H9 (cell line): ENCODE measurements around the gene ERP29. TPM values are rescaled to one million over a fixed set of nuclear protein-coding genes. Genes with fewer than 3 reads are reported as not detected.

Experiments
- DNase-seq: peaks from one replicate; pipeline ENCODE4 v3.0.0-alpha.2; 2017
- H2AFZ ChIP-seq: one replicate; pipeline ENCODE4 v1.6.1; 2013; ENCODE audit warnings: mild to moderate bottlenecking, low read length, control low read depth, moderate library complexity
- H2AK5ac ChIP-seq: 2 replicates; pipeline ENCODE4 v1.6.1; 2013; ENCODE audit warnings: low read length, control low read depth, mixed read lengths; ENCODE audit not compliant: insufficient read length
- H2BK120ac ChIP-seq: one replicate; pipeline ENCODE4 v1.6.1; 2013; ENCODE audit warnings: low read depth, mild to moderate bottlenecking, low read length, control low read depth, inconsistent platforms; ENCODE audit not compliant: poor library complexity, severe bottlenecking
- H2BK12ac ChIP-seq: 2 replicates; pipeline ENCODE4 v1.6.1; 2013; ENCODE audit warnings: low read length, control low read depth, mixed read lengths, low read depth; ENCODE audit not compliant: insufficient read length
- H2BK15ac ChIP-seq: 2 replicates; pipeline ENCODE4 v1.6.1; 2013; ENCODE audit warnings: low read depth, low read length, control low read depth
- H2BK20ac ChIP-seq: one replicate; pipeline ENCODE4 v1.6.1; 2013; ENCODE audit warnings: low read depth, mild to moderate bottlenecking, low read length, control low read depth, inconsistent platforms; ENCODE audit not compliant: poor library complexity, severe bottlenecking
- H2BK5ac ChIP-seq: 2 replicates; pipeline ENCODE4 v1.6.1; 2013; ENCODE audit warnings: low read length, control low read depth, mixed read lengths; ENCODE audit not compliant: insufficient read length
- H3K14ac ChIP-seq: 2 replicates; pipeline ENCODE4 v1.6.1; 2013; ENCODE audit warnings: low read length, control low read depth; ENCODE audit not compliant: insufficient read depth
- H3K18ac ChIP-seq: 2 replicates; pipeline ENCODE4 v1.6.1; 2013; ENCODE audit warnings: low read depth, mild to moderate bottlenecking, mixed read lengths, low read length, control low read depth; ENCODE audit not compliant: insufficient read length
- H3K23ac ChIP-seq: 2 replicates; pipeline ENCODE4 v1.6.1; 2013; ENCODE audit warnings: low read length, control low read depth, mixed read lengths, low read depth; ENCODE audit not compliant: insufficient read length
- H3K23me2 ChIP-seq: 2 replicates; pipeline ENCODE4 v1.6.1; 2013; ENCODE audit warnings: low read depth, mild to moderate bottlenecking, mixed read lengths, low read length, control low read depth; ENCODE audit not compliant: insufficient read length, poor library complexity, severe bottlenecking
- H3K27ac ChIP-seq: 2 replicates; pipeline ENCODE4 v1.5.1; 2013; ENCODE audit warnings: low read length, control low read depth, mixed read lengths, low read depth; ENCODE audit not compliant: insufficient read length
- H3K27me3 ChIP-seq: 2 replicates; pipeline ENCODE4 v1.6.1; 2013; ENCODE audit warnings: low read length, control low read depth, inconsistent platforms; ENCODE audit not compliant: insufficient read depth
- H3K4ac ChIP-seq: 2 replicates; pipeline ENCODE4 v1.6.1; 2013; ENCODE audit warnings: low read depth, mild to moderate bottlenecking, control low read depth, inconsistent platforms, low read length, moderate library complexity
- H3K4me1 ChIP-seq: 2 replicates; pipeline ENCODE4 v1.6.1; 2013; ENCODE audit warnings: low read length, control low read depth, inconsistent platforms; ENCODE audit not compliant: insufficient read depth
- H3K4me2 ChIP-seq: 2 replicates; pipeline ENCODE4 v1.6.1; 2013; ENCODE audit warnings: low read length, control low read depth, mixed read lengths; ENCODE audit not compliant: insufficient read length, insufficient read depth
- H3K56ac ChIP-seq: 2 replicates; pipeline ENCODE4 v1.6.1; 2013; ENCODE audit warnings: low read depth, mild to moderate bottlenecking, mixed read lengths, low read length, control low read depth; ENCODE audit not compliant: insufficient read length
- H3K79me1 ChIP-seq: 2 replicates; pipeline ENCODE4 v1.6.1; 2013; ENCODE audit warnings: low read depth, mild to moderate bottlenecking, moderate library complexity, low read length, control low read depth, inconsistent platforms; ENCODE audit not compliant: insufficient read depth, poor library complexity, severe bottlenecking
- H3K79me2 ChIP-seq: 2 replicates; pipeline ENCODE4 v1.6.1; 2013; ENCODE audit warnings: low read length, control low read depth, inconsistent platforms; ENCODE audit not compliant: insufficient read depth
- H3K9ac ChIP-seq: 2 replicates; pipeline ENCODE4 v1.6.1; 2013; ENCODE audit warnings: low read length, control low read depth, mixed read lengths; ENCODE audit not compliant: insufficient read length; ENCODE audit errors: extremely low read depth
- H3K9me3 ChIP-seq: one replicate; pipeline ENCODE4 v1.6.1; 2013; ENCODE audit warnings: low read depth, low read length, inconsistent platforms; ENCODE audit not compliant: control insufficient read depth
- H3T11ph ChIP-seq: one replicate; pipeline ENCODE4 v1.6.1; 2013; ENCODE audit warnings: mild to moderate bottlenecking, low read length, control low read depth, inconsistent platforms
- H4K20me1 ChIP-seq: one replicate; pipeline ENCODE4 v1.6.1; 2013; ENCODE audit not compliant: control insufficient read depth, insufficient read length, insufficient read depth
- H4K5ac ChIP-seq: 2 replicates; pipeline ENCODE4 v1.6.1; 2013; ENCODE audit warnings: low read depth, mild to moderate bottlenecking, mixed read lengths, low read length, control low read depth; ENCODE audit not compliant: insufficient read length
- H4K8ac ChIP-seq: replicated peaks from 2 replicates; pipeline ENCODE4 v1.6.1; 2013; ENCODE audit warnings: low read length, control low read depth, mixed read lengths, low read depth; ENCODE audit not compliant: insufficient read length
- H4K91ac ChIP-seq: 2 replicates; pipeline ENCODE4 v1.6.1; 2013; ENCODE audit warnings: low read depth, mild to moderate bottlenecking, moderate library complexity, mixed read lengths, low read length, control low read depth; ENCODE audit not compliant: insufficient read length
- H3K27ac Mint-ChIP-seq, 3 experiments: 2 replicates in 2 of 3; 3 replicates in 1 of 3; pipeline ENCODE4 v1.8.0; 2020 to 2021; ENCODE audit warnings: mixed read lengths in 3 of 3, mild to moderate bottlenecking in 1 of 3, moderate library complexity in 1 of 3
- H3K27me3 Mint-ChIP-seq: 2 replicates; pipeline ENCODE4 v1.8.0; 2021; ENCODE audit warnings: low read depth, mild to moderate bottlenecking, moderate library complexity, mixed read lengths
- H3K36me3 Mint-ChIP-seq, 3 experiments: 2 replicates in 2 of 3; 3 replicates in 1 of 3; pipeline ENCODE4 v1.8.0; 2020 to 2021; ENCODE audit warnings: low read depth in 3 of 3, mixed read lengths in 3 of 3; ENCODE audit not compliant: insufficient read depth in 1 of 3
- H3K4me1 Mint-ChIP-seq, 2 experiments: 2 replicates each; pipeline ENCODE4 v1.8.0; 2020; ENCODE audit warnings: mixed read lengths in 2 of 2
- H3K4me3 Mint-ChIP-seq, 2 experiments: 2 replicates in 1 of 2; 3 replicates in 1 of 2; pipeline ENCODE4 v1.8.0; 2020 to 2021; ENCODE audit warnings: mild to moderate bottlenecking in 2 of 2, mixed read lengths in 2 of 2, moderate library complexity in 1 of 2
- H3K9me3 Mint-ChIP-seq, 2 experiments: 2 replicates in 1 of 2; 3 replicates in 1 of 2; pipeline ENCODE4 v1.8.0; 2020; ENCODE audit warnings: mild to moderate bottlenecking in 2 of 2, mixed read lengths in 2 of 2, moderate library complexity in 1 of 2
- total RNA-seq: library from RNA; stranded (reverse); gene quantifications from 2 replicates; pipeline ENCODE4 v1.2.1, GENCODE V29; 2021
- TF ChIP-seq, protein P1 (sequence below): fragments of 200-600 bp; sonication (generic); conservative IDR thresholded peaks from 3 replicates; pipeline ENCODE4 v1.8.0; 2021; ENCODE audit warnings: antibody characterized with exemption, mild to moderate bottlenecking

ERP29 gene
- total RNA-seq, 1 experiment from 2014 or later, result 160 TPM

DNA sequence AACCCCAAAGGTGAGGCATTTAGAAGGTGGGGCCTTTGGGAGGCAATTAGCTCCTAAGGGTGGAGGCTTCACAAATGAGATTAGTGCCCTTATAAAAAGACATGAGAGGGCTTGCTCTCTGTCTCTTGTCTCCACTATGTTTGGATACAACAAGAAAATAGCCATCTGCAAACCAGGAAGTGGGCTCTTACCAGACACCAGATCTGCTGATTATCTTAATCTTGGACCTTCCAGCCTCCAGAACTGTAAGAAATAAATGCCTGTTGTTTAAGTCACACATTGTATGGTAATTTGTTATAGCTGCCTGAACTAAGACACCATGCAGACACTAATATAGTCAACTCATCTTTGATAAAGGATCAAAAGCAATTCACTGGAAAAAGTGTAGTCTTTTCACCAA is 34.7 kb upstream of the ERP29 start:
- Histone ChIP-seq H4K91ac (no peak overlapping the region), H3K9me3 (no peaks in the 10 kb centered on the region), H3K23me2 (no peaks in the 10 kb centered on the region), H3K4me2 (no peak overlapping the region), H2AK5ac (no peak overlapping the region), H2AFZ (no peak overlapping the region), H2BK120ac (no peak overlapping the region), H3K79me1 (no peaks in the 10 kb centered on the region), H3T11ph (no peak overlapping the region), H2BK15ac (no peak overlapping the region), H3K79me2 (no peaks in the 10 kb centered on the region), H4K8ac (no peak overlapping the region), H3K4me1 (no peaks in the 10 kb centered on the region), H3K4ac (no peak overlapping the region), H3K14ac (no peak overlapping the region), H3K56ac (no peak overlapping the region), H3K18ac (no peak overlapping the region), H2BK20ac (no peak overlapping the region), H2BK5ac (no peak overlapping the region), H3K23ac (no peak overlapping the region), H4K5ac (no peak overlapping the region), H3K27ac (no peak overlapping the region), H4K20me1 (no peaks in the 10 kb centered on the region), H3K9ac (no peak overlapping the region), H3K27me3 (no peaks in the 10 kb centered on the region), H2BK12ac (no peak overlapping the region)
- H3K4me3 Mint-ChIP-seq, result no peak overlapping the region
- no peaks in the 10 kb centered on the region for H3K27me3 Mint-ChIP-seq
- H3K9me3 Mint-ChIP-seq, result no peaks in the 10 kb centered on the region
- no peaks in the 10 kb centered on the region for H3K4me1 Mint-ChIP-seq
- TF ChIP-seq, protein P1, sequence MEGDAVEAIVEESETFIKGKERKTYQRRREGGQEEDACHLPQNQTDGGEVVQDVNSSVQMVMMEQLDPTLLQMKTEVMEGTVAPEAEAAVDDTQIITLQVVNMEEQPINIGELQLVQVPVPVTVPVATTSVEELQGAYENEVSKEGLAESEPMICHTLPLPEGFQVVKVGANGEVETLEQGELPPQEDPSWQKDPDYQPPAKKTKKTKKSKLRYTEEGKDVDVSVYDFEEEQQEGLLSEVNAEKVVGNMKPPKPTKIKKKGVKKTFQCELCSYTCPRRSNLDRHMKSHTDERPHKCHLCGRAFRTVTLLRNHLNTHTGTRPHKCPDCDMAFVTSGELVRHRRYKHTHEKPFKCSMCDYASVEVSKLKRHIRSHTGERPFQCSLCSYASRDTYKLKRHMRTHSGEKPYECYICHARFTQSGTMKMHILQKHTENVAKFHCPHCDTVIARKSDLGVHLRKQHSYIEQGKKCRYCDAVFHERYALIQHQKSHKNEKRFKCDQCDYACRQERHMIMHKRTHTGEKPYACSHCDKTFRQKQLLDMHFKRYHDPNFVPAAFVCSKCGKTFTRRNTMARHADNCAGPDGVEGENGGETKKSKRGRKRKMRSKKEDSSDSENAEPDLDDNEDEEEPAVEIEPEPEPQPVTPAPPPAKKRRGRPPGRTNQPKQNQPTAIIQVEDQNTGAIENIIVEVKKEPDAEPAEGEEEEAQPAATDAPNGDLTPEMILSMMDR, result no peak
- DNase-seq, result no peak
- no peaks in the 10 kb centered on the region for H3K36me3 Mint-ChIP-seq
- no peak overlapping the region for H3K27ac Mint-ChIP-seq
